MCF 10A (cell line): ENCODE measurements around the gene ART4. TPM values are rescaled to one million over a fixed set of nuclear protein-coding genes. Genes with fewer than 3 reads are reported as not detected.

Experiments used
- BruUV-seq: library from RNA; stranded (reverse); fragments of 400-500 nt; replicated peaks from 2 replicates; lab custom pipeline; 2021; lab: Mats Ljungman, UMichigan
- CTCF ChIA-PET: fragments of 300-600 bp; sonication (Branson Sonifier 250); formaldehyde crosslinking; extraction: SDS; loops from one replicate; lab custom pipeline; 2021; ENCODE audit warnings: antibody characterized with exemption, inconsistent platforms; lab: Yijun Ruan, JAX
- POLR2A ChIA-PET: fragments of 300-600, 350-650 bp; sonication (Branson Sonifier 250); formaldehyde crosslinking; extraction: SDS; loops from one replicate; lab custom pipeline; 2020; ENCODE audit warnings: antibody characterized with exemption, inconsistent platforms; lab: Yijun Ruan, JAX
- DNase-seq: peaks from one replicate; pipeline ENCODE4 v3.0.0-alpha.2; 2018; ENCODE audit not compliant: unreplicated experiment
- H3K27ac Mint-ChIP-seq: one replicate; pipeline ENCODE4 v1.8.0; 2022; ENCODE audit warnings: mild to moderate bottlenecking, low read depth, mixed read lengths; ENCODE audit not compliant: unreplicated experiment
- H3K27me3 Mint-ChIP-seq: one replicate; pipeline ENCODE4 v1.8.0; 2022; ENCODE audit warnings: mixed read lengths; ENCODE audit not compliant: insufficient read depth, unreplicated experiment
- H3K36me3 Mint-ChIP-seq: one replicate; pipeline ENCODE4 v1.8.0; 2022; ENCODE audit warnings: mild to moderate bottlenecking, moderate library complexity, mixed read lengths; ENCODE audit not compliant: insufficient read depth, unreplicated experiment
- H3K4me1 Mint-ChIP-seq: one replicate; pipeline ENCODE4 v1.8.0; 2022; ENCODE audit warnings: mixed read lengths; ENCODE audit not compliant: insufficient read depth, unreplicated experiment
- H3K4me3 Mint-ChIP-seq: one replicate; pipeline ENCODE4 v1.8.0; 2022; ENCODE audit warnings: mild to moderate bottlenecking, moderate library complexity, mixed read lengths; ENCODE audit not compliant: unreplicated experiment
- H3K9me3 Mint-ChIP-seq: one replicate; pipeline ENCODE4 v1.8.0; 2022; ENCODE audit warnings: mixed read lengths; ENCODE audit not compliant: unreplicated experiment
- intact Hi-C: fragments of 100-400 bp; cut with micrococcal nuclease; formaldehyde crosslinking; loops from 2 replicates; pipeline ENCODE4 v1.14.1; 2022
- total RNA-seq: library from RNA; stranded (reverse); gene quantifications from 2 replicates; pipeline ENCODE4 v1.2.3, GENCODE V29; 2022
- TF ChIP-seq, protein P1 (sequence below): fragments of 200-600 bp; IDR thresholded peaks from one replicate; pipeline ENCODE4 v1.8.0; 2022; ENCODE audit warnings: antibody characterized with exemption, mild to moderate bottlenecking; ENCODE audit not compliant: unreplicated experiment

The ART4 gene
- total RNA-seq, 1 experiment from 2014 or later, result not detected

DNA sequence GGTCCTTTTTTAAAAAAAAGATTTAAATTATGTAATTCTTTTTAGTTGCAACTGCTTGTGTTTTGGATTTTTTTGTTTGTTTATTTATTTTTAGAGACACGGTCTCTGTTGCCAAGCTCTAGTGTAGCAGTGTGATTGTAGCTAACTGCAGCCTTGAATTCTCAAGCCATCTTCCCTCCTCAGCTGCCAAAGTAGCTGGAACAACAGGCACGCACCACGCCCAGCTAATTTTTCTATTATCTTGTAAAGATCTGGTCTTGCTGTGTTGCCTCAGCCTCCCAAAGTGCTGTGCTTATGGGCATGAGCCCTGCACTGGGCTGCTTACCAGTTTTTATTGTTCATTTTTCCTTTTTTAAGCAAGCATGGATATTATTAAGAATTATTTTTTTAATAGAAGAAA lies 10.6 kb upstream of the ART4 start:
- POLR2A ChIA-PET, result interaction anchor here (0.6 to 0.9 kb wide), 4 partner anchors 9 to 142 kb away, joined by 3 to 4 read pairs (median 3); no protein-coding TSS in a partner anchor
- no peaks in the 10 kb centered on the region for H3K36me3 Mint-ChIP-seq
- H3K27me3 Mint-ChIP-seq, result no peaks in the 10 kb centered on the region
- H3K4me1 Mint-ChIP-seq, result no peaks in the 10 kb centered on the region
- H3K9me3 Mint-ChIP-seq, result peaks cover 7% of the 10 kb centered on the region
- CTCF ChIA-PET, result interaction anchor here (2.4 kb wide), 1 partner anchor 8 kb away, joined by 7 read pairs; no protein-coding TSS in a partner anchor
- no peak overlapping the region for H3K4me3 Mint-ChIP-seq
- DNase-seq, result no peak
- no TSS peak for BruUV-seq
- H3K27ac Mint-ChIP-seq, result no peak overlapping the region
- intact Hi-C loops, result no loop called here
- TF ChIP-seq, protein P1, sequence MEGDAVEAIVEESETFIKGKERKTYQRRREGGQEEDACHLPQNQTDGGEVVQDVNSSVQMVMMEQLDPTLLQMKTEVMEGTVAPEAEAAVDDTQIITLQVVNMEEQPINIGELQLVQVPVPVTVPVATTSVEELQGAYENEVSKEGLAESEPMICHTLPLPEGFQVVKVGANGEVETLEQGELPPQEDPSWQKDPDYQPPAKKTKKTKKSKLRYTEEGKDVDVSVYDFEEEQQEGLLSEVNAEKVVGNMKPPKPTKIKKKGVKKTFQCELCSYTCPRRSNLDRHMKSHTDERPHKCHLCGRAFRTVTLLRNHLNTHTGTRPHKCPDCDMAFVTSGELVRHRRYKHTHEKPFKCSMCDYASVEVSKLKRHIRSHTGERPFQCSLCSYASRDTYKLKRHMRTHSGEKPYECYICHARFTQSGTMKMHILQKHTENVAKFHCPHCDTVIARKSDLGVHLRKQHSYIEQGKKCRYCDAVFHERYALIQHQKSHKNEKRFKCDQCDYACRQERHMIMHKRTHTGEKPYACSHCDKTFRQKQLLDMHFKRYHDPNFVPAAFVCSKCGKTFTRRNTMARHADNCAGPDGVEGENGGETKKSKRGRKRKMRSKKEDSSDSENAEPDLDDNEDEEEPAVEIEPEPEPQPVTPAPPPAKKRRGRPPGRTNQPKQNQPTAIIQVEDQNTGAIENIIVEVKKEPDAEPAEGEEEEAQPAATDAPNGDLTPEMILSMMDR, result no peak

- Mint-ChIP-seq H3K4me1 (no peaks in the 10 kb centered on the region), H3K36me3 (no peaks in the 10 kb centered on the region), H3K9me3 (peaks cover 7% of the 10 kb centered on the region), H3K27me3 (no peaks in the 10 kb centered on the region), H3K27ac (no peak overlapping the region), H3K4me3 (no peak overlapping the region)
- BruUV-seq, result no TSS peak
- DNase-seq, result no peak
- intact Hi-C loops, result no loop called here
- POLR2A ChIA-PET, result interaction anchor here (0.6 to 0.7 kb wide), 3 partner anchors 68 to 155 kb away, joined by 3 read pairs; no protein-coding TSS in a partner anchor
- TF ChIP-seq, protein P1, result no peak
- CTCF ChIA-PET, result interaction anchor here (0.6 to 1.9 kb wide), 5 partner anchors 21 to 369 kb away, joined by 3 to 8 read pairs (median 3); partner anchors contain the start of gene RERG
Observed at GRCh38 chr12:14852880-14853279, 9.6 kb upstream of the ART4 start.

- BruUV-seq, result no TSS peak
Observed at GRCh38 chr12:14850929-14851663, 7.8 kb upstream of the ART4 start.

More at GRCh38 chr12:14850929-14851663, 7.8 kb upstream of the ART4 start:
- intact Hi-C loops, result no loop called here
- TF ChIP-seq, protein P1, result no peak
- no peak overlapping the region for H3K4me3 Mint-ChIP-seq
- H3K36me3 Mint-ChIP-seq, result no peaks in the 10 kb centered on the region
- H3K27me3 Mint-ChIP-seq, result no peaks in the 10 kb centered on the region
- CTCF ChIA-PET, result interaction anchor here (0.9 to 1.5 kb wide), 3 partner anchors 40 to 300 kb away, joined by 3 to 4 read pairs (median 4); no protein-coding TSS in a partner anchor
- DNase-seq, result no peak
- H3K4me1 Mint-ChIP-seq, result no peaks in the 10 kb centered on the region
- H3K9me3 Mint-ChIP-seq, result no peaks in the 10 kb centered on the region
- no peak overlapping the region for H3K27ac Mint-ChIP-seq
- POLR2A ChIA-PET, result interaction anchor here (0.7 kb wide), 1 partner anchor 26 kb away, joined by 3 read pairs; no protein-coding TSS in a partner anchor
